Ascending aorta (tissue), 2 donors: Measurements from ENCODE around the gene NDP. TPM values are rescaled to one million over a fixed set of nuclear protein-coding genes. Genes with fewer than 3 reads are reported as not detected.
A peak's percentile ranks its signal among the peaks of the same experiment; 100 is the strongest.

Source experiments
- DNase-seq, 2 donors: peaks; one replicate each; pipeline ENCODE4 v3.0.0-alpha.2; 2019; ENCODE audit warnings: low spot score in 2 of 2
- H3K27ac ChIP-seq, 2 donors: fragments of 200-600 bp; sonication (generic); one replicate each; pipeline ENCODE4 v1.5.1; 2016 to 2017; ENCODE audit warnings: mild to moderate bottlenecking in 1 of 2
- H3K27me3 ChIP-seq: fragments of 200-600 bp; sonication (generic); one replicate; pipeline ENCODE4 v1.5.1; 2017
- H3K36me3 ChIP-seq, 2 donors: fragments of 200-600 bp; sonication (generic); one replicate each; pipeline ENCODE4 v1.5.1; 2016
- H3K4me1 ChIP-seq, 2 donors: fragments of 200-600 bp; sonication (generic); one replicate each; pipeline ENCODE4 v1.5.1; 2016 to 2017; ENCODE audit warnings: mild to moderate bottlenecking in 1 of 2
- H3K4me3 ChIP-seq, 2 donors: fragments of 200-600 bp; sonication (generic); one replicate each; pipeline ENCODE4 v1.5.1; 2016 to 2017; ENCODE audit warnings: mild to moderate bottlenecking in 1 of 2
- H3K9me3 ChIP-seq, 2 donors: fragments of 200-600 bp; sonication (generic); one replicate each; pipeline ENCODE4 v1.5.1; 2016
- CTCF ChIP-seq, 3 experiments: fragments of 200-600 bp in 2 of 3; fragments of 450-650 bp in 1 of 3; sonication (generic) in 2 of 3; IDR thresholded peaks; one replicate each; pipeline ENCODE4 v1.5.1; 2016 to 2019; ENCODE audit warnings: antibody characterized with exemption in 3 of 3, mild to moderate bottlenecking in 1 of 3, moderate library complexity in 1 of 3
- intact Hi-C: fragments of 100-400 bp; cut with DNase I; formaldehyde crosslinking; loops from one replicate; pipeline ENCODE4 v1.15.1; 2023
- total RNA-seq: library from RNA; depleted of rRNA; stranded (reverse); fragments of >200 nt; gene quantifications from one replicate; pipeline ENCODE4 v1.1.0, GENCODE V29; 2016

The NDP gene
- total RNA-seq, 1 donor from 2014 or later = not detected

DNA sequence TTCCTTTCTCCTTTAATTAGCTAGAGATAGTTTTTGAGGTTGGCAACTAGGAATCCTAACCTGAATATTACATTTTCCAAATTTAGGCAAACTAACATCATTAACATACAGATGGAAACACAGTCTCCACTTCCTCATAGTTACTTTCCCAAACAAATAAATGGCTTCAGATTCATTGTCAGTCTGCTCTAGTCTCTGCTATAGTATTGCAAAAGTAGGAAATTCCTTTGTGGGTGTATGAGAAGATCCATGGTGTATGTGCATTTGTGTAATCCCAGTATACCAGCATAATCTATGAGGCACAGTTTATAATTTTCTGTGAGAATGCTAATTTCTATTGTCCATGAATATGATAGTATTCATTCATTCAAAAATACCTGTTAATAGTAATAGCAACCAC is 3.0 kb upstream of the NDP start:
- Histone ChIP-seq H3K27me3 (no peaks in the 10 kb centered on the region), H3K4me3 (no peak overlapping the region), H3K36me3 (no peaks in the 10 kb centered on the region), H3K4me1 (no peaks in the 10 kb centered on the region), H3K9me3 (no peaks in the 10 kb centered on the region), H3K27ac (no peak overlapping the region)
- intact Hi-C loops = no loop called here
- no peak for DNase-seq
- TF ChIP-seq CTCF (IDR thresholded peaks at IDR 0.05) = no peak

GRCh38 chrX:43975796-43976195 is 2.6 kb upstream of the NDP start:
- Histone ChIP-seq H3K27me3 (no peaks in the 10 kb centered on the region), H3K4me3 (no peak overlapping the region), H3K27ac (no peak overlapping the region), H3K36me3 (no peaks in the 10 kb centered on the region), H3K4me1 (no peaks in the 10 kb centered on the region), H3K9me3 (no peaks in the 10 kb centered on the region)
- no peak for TF ChIP-seq CTCF (IDR thresholded peaks at IDR 0.05)
- no peak for DNase-seq
- intact Hi-C loops = no loop called here

DNA sequence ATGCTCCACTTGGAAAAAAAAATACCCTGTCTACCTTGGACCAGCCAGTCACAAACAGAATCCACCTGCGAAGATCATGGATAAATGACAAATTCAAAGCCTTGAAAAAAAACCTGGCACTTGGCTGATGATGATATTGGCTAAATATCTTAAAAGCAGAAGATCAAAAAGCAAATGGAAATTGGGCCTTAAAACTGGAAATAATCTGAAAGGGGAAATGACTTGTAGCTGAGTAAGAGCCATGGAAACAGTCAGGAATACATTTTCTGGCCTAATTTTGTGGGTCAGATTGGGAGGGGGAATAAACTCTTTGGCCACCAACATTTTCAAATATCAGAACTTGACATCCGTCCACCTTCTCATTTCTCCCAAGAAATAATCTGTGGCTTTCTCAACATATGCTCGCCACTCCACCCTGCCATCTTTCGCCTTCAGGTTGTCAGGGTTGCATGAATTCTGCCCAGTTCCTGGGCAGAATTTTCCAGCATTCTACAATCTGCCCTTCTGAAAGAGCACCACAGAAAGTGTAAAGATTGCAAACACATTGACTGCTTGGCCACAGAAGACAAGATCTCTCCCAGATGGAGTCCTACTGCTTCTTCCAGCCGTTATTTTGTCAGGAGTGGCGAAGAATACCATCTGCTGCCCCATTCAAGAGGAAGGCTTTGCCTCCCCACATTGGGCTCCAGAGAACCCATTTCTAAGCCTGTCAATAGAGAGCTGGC is 1.7 kb upstream of the NDP start:
- intact Hi-C loops = no loop called here
- no peak overlapping the region for H3K27ac ChIP-seq
- no peak for DNase-seq
- no peaks in the 10 kb centered on the region for H3K27me3 ChIP-seq
- no peaks in the 10 kb centered on the region for H3K9me3 ChIP-seq
- H3K4me1 ChIP-seq = no peaks in the 10 kb centered on the region
- no peak for TF ChIP-seq CTCF (IDR thresholded peaks at IDR 0.05)
- H3K4me3 ChIP-seq = no peak overlapping the region
- no peaks in the 10 kb centered on the region for H3K36me3 ChIP-seq

DNA sequence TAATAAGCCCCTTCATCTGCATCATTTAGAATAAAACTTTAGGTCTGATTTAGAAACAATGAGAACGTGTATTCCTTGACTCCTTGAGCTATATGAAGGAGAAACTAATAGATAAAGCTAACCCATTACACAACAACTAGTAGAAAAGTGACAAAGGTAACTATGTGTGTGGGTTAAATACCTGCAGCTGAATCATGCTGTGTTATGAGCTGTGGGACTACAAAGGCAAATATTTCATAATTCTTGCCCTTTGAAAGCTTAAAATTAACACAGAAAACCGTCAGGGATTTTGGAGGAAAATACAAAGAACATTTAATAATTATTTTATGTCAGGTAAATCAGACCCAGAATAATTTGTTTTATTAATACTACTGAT is 898 bp upstream of the NDP start:
- intact Hi-C loops = no loop called here
- TF ChIP-seq CTCF (IDR thresholded peaks at IDR 0.05) = no peak
- Histone ChIP-seq H3K4me1 (no peaks in the 10 kb centered on the region), H3K27ac (no peak overlapping the region), H3K4me3 (no peak overlapping the region), H3K27me3 (no peaks in the 10 kb centered on the region), H3K36me3 (no peaks in the 10 kb centered on the region), H3K9me3 (no peaks in the 10 kb centered on the region)
- no peak for DNase-seq

GRCh38 chrX:43971966-43972961 is 926 bp downstream of the NDP start:
- no peak for DNase-seq
- TF ChIP-seq CTCF (IDR thresholded peaks at IDR 0.05) = no peak
- Histone ChIP-seq H3K4me3 (peak overlapping the region; percentile 33 to 54), H3K9me3 (no peaks in the 10 kb centered on the region), H3K36me3 (no peaks in the 10 kb centered on the region), H3K4me1 (no peaks in the 10 kb centered on the region), H3K27me3 (no peaks in the 10 kb centered on the region), H3K27ac (no peak overlapping the region)
- intact Hi-C loops = no loop called here
